Neural cell (in vitro differentiated cells): ENCODE results near the gene NR5A1. TPM values are rescaled to one million over a fixed set of nuclear protein-coding genes. Genes with fewer than 3 reads are reported as not detected.

Experiments
- H2AFZ ChIP-seq: fragments of 200-600, 300-800 bp; sonication (generic), shearing (Covaris generic); 2 replicates; pipeline ENCODE4 v1.6.0; 2014; ENCODE audit warnings: low read depth, mild to moderate bottlenecking, antibody characterized with exemption, low read length, moderate library complexity
- H3F3A ChIP-seq: fragments of 200-600 bp; shearing (Covaris generic); 2 replicates; pipeline ENCODE4 v1.6.1; 2016; ENCODE audit warnings: mild to moderate bottlenecking, moderate library complexity, mixed read lengths, antibody characterized with exemption, low read length; ENCODE audit not compliant: insufficient read depth, poor library complexity, severe bottlenecking
- H3K27ac ChIP-seq: fragments of 200-600, 300-800 bp; sonication (generic), shearing (Covaris generic); 2 replicates; pipeline ENCODE4 v1.5.1; 2014; ENCODE audit warnings: mild to moderate bottlenecking, low read length, moderate library complexity
- H3K27me3 ChIP-seq: fragments of 300-800, 200-600 bp; sonication (generic), shearing (Covaris generic); 2 replicates; pipeline ENCODE4 v1.6.0; 2014; ENCODE audit warnings: mild to moderate bottlenecking, low read depth, low read length, moderate library complexity; ENCODE audit not compliant: insufficient read depth
- H3K36me3 ChIP-seq: fragments of 300-800, 200-600 bp; sonication (generic), shearing (Covaris generic); 2 replicates; pipeline ENCODE4 v1.5.1; 2014; ENCODE audit warnings: mild to moderate bottlenecking, antibody characterized with exemption, low read length, moderate library complexity; ENCODE audit not compliant: insufficient read depth
- H3K4me2 ChIP-seq: fragments of 300-800, 200-600 bp; sonication (generic), shearing (Covaris generic); 2 replicates; pipeline ENCODE4 v1.6.0; 2014; ENCODE audit warnings: mild to moderate bottlenecking, low read length
- H3K4me3 ChIP-seq: fragments of 300-800, 200-600 bp; sonication (generic), shearing (Covaris generic); 2 replicates; pipeline ENCODE4 v1.5.1; 2014; ENCODE audit warnings: mild to moderate bottlenecking, low read length, moderate library complexity
- H3K79me2 ChIP-seq: fragments of 200-600 bp; shearing (Covaris generic); replicated peaks from 2 replicates; pipeline ENCODE4 v1.6.0; 2014; ENCODE audit warnings: mild to moderate bottlenecking, low read length, moderate library complexity; ENCODE audit not compliant: insufficient read depth
- H3K9ac ChIP-seq: fragments of 300-800, 200-600 bp; sonication (generic), shearing (Covaris generic); 2 replicates; pipeline ENCODE4 v1.6.1; 2016; ENCODE audit warnings: mild to moderate bottlenecking, low read length, mixed read lengths
- H3K9me2 ChIP-seq: fragments of 200-600 bp; shearing (Covaris generic); 2 replicates; pipeline ENCODE4 v1.6.1; 2016; ENCODE audit warnings: mild to moderate bottlenecking, low read length, mixed read lengths; ENCODE audit not compliant: insufficient read depth
- H3K9me3 ChIP-seq: fragments of 200-600, 300-800 bp; sonication (generic), shearing (Covaris generic); 2 replicates; pipeline ENCODE4 v1.6.1; 2016; ENCODE audit warnings: mild to moderate bottlenecking, mixed run types, low read length, moderate library complexity, mixed read lengths
- H4K20me1 ChIP-seq: fragments of 200-600 bp; shearing (Covaris generic); 2 replicates; pipeline ENCODE4 v1.6.1; 2016; ENCODE audit warnings: mild to moderate bottlenecking, mixed run types; ENCODE audit not compliant: insufficient read depth
- CTCF ChIP-seq: fragments of 450-650 bp; IDR thresholded peaks from 2 replicates; pipeline ENCODE4 v1.5.1; 2014; ENCODE audit warnings: antibody characterized with exemption, mild to moderate bottlenecking, moderate library complexity; ENCODE audit not compliant: poor library complexity, severe bottlenecking
- EP300 ChIP-seq: fragments of 450-650 bp; conservative IDR thresholded peaks from 2 replicates; pipeline ENCODE4 v1.6.1; 2014; ENCODE audit warnings: antibody characterized with exemption, mild to moderate bottlenecking, moderate library complexity; ENCODE audit not compliant: poor library complexity, severe bottlenecking
- EZH2 ChIP-seq: fragments of 200-600, 300-800 bp; shearing (Covaris generic), sonication (generic); IDR thresholded peaks from 2 replicates; pipeline ENCODE4 v1.6.1; 2014; ENCODE audit warnings: antibody characterized with exemption, low read length, borderline replicate concordance, mild to moderate bottlenecking; ENCODE audit not compliant: insufficient read depth, poor library complexity, severe bottlenecking
- MXI1 ChIP-seq: fragments of 450-650 bp; conservative IDR thresholded peaks from 2 replicates; pipeline ENCODE4 v1.6.1; 2014; ENCODE audit warnings: antibody characterized with exemption, mild to moderate bottlenecking; ENCODE audit not compliant: poor library complexity, severe bottlenecking
- POLR2AphosphoS5 ChIP-seq: IDR thresholded peaks from 2 replicates; pipeline ENCODE4 v1.6.1; 2012
- RAD21 ChIP-seq: fragments of 450-650 bp; conservative IDR thresholded peaks from 2 replicates; pipeline ENCODE4 v1.6.1; 2014; ENCODE audit warnings: antibody characterized with exemption, mild to moderate bottlenecking, moderate library complexity
- REST ChIP-seq: IDR thresholded peaks from 2 replicates; pipeline ENCODE4 v1.6.1; 2012; ENCODE audit warnings: borderline replicate concordance
- SMC3 ChIP-seq: fragments of 450-650 bp; conservative IDR thresholded peaks from 2 replicates; pipeline ENCODE4 v1.6.1; 2014; ENCODE audit warnings: antibody characterized with exemption, mild to moderate bottlenecking, moderate library complexity; ENCODE audit not compliant: poor library complexity
- TAF1 ChIP-seq: IDR thresholded peaks from 2 replicates; pipeline ENCODE4 v1.6.1; 2012; ENCODE audit warnings: low read depth
- polyA plus RNA-seq: library from polyadenylated mRNA; depleted of rRNA; stranded (reverse); fragments of >200 nt; gene quantifications from 2 replicates; pipeline ENCODE4 v1.2.3, GENCODE V29; 2014

The NR5A1 gene
- polyA plus RNA-seq, 1 donor from 2014 or later, result 0.09 TPM

- Histone ChIP-seq H4K20me1 (no peaks in the 10 kb centered on the region), H3K79me2 (no peaks in the 10 kb centered on the region), H2AFZ (no peak overlapping the region), H3K4me3 (peak overlapping the region; percentile 47), H3K27ac (no peak overlapping the region), H3K36me3 (no peaks in the 10 kb centered on the region), H3K27me3 (peaks cover 61% of the 10 kb centered on the region), H3K9ac (no peak overlapping the region), H3K9me2 (no peaks in the 10 kb centered on the region), H3K9me3 (no peaks in the 10 kb centered on the region), H3K4me2 (no peak overlapping the region), H3F3A (no peaks in the 10 kb centered on the region)
- TF ChIP-seq POLR2AphosphoS5 (no peak), EP300 (no peak), MXI1 (no peak), TAF1 (no peak), SMC3 (no peak), REST (no peak), EZH2 (no peak), CTCF (no peak), RAD21 (no peak)
These were observed 2.6 kb downstream of the NR5A1 start for GRCh38 chr9:124504530-124505005.

- Histone ChIP-seq H4K20me1 (no peaks in the 10 kb centered on the region), H3K36me3 (no peaks in the 10 kb centered on the region), H3K9me2 (no peaks in the 10 kb centered on the region), H3K4me2 (no peak overlapping the region), H3K9ac (no peak overlapping the region), H3F3A (no peaks in the 10 kb centered on the region), H3K9me3 (no peaks in the 10 kb centered on the region), H3K4me3 (peak overlapping the region; percentile 47), H3K79me2 (no peaks in the 10 kb centered on the region), H3K27me3 (peaks cover 61% of the 10 kb centered on the region), H3K27ac (no peak overlapping the region), H2AFZ (no peak overlapping the region)
- TF ChIP-seq MXI1 (no peak), SMC3 (no peak), REST (no peak), TAF1 (no peak), EP300 (no peak), EZH2 (peak; percentile 56), POLR2AphosphoS5 (peak; percentile 48)
These were observed 3.3 kb downstream of the NR5A1 start for GRCh38 chr9:124503713-124504529.
